ENCODE data around the gene GDF15.

GDF15 gene

DNA sequence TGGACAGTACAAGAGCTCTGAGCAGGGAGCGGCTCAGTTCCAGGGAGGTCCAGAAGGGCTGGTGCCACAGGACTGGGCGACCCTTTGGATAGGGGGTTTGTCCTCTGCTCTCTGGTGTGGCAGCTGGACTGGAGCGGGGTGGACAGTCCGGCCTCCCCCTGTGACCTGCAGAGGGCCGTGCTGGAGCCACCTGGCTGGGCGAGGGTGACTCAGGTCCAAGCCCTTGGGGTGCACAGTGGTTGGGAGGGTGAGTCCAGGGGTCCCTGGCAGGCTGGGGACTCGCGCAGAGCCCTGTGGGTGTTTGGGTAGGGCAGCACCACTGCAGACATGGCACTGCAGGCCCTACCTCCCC is 40.4 kb downstream of the GDF15 start:
- Histone ChIP-seq H3K36me3 (ENCODE audit: insufficient read depth, low read length) (peaks cover 15% of the 10 kb centered on the region), H4K20me1 (ENCODE audit: insufficient read depth, low read length) (peaks cover 86% of the 10 kb centered on the region), H3K27ac (ENCODE audit: low read length) (no peak overlapping the region), H3K9ac (ENCODE audit: low read depth, low read length) (no peak overlapping the region), H2AFZ (ENCODE audit: low read depth, low read length) (no peak overlapping the region), H3K4me3 (ENCODE audit: low read depth in 1 of 2, low read length in 2 of 2) (no peak overlapping the region), H3K4me1 (ENCODE audit: insufficient read depth, low read length) (peaks cover 39% of the 10 kb centered on the region), H3K27me3 (ENCODE audit: insufficient read depth, low read length, poor library complexity) (no peaks in the 10 kb centered on the region), H3K4me2 (ENCODE audit: insufficient read depth, low read length) (no peak overlapping the region), H3K9me3 (ENCODE audit: insufficient read depth, low read length, severe bottlenecking) (no peaks in the 10 kb centered on the region), H3K79me2 (ENCODE audit: insufficient read depth, low read length) (peaks cover 61% of the 10 kb centered on the region)
- TF ChIP-seq CTCF (IDR thresholded peaks at IDR 0.05; ENCODE audit: borderline replicate concordance, extremely low read depth, low read length, poor library complexity, severe bottlenecking): no peak
- DNase-seq (no peak), ATAC-seq (ENCODE audit: insufficient read depth, low read depth) (no peak)

- Histone ChIP-seq H3K27ac (ENCODE audit: low read length) (no peak overlapping the region), H3K36me3 (ENCODE audit: insufficient read depth, low read length) (peaks cover 21% of the 10 kb centered on the region), H3K79me2 (ENCODE audit: insufficient read depth, low read length) (peaks cover 53% of the 10 kb centered on the region), H2AFZ (ENCODE audit: low read depth, low read length) (no peak overlapping the region), H3K4me1 (ENCODE audit: insufficient read depth, low read length) (peaks cover 34% of the 10 kb centered on the region), H3K4me3 (ENCODE audit: low read depth in 1 of 2, low read length in 2 of 2) (no peak overlapping the region), H4K20me1 (ENCODE audit: insufficient read depth, low read length) (peaks cover 84% of the 10 kb centered on the region), H3K4me2 (ENCODE audit: insufficient read depth, low read length) (no peak overlapping the region), H3K9me3 (ENCODE audit: insufficient read depth, low read length, severe bottlenecking) (no peaks in the 10 kb centered on the region), H3K27me3 (ENCODE audit: insufficient read depth, low read length, poor library complexity) (no peaks in the 10 kb centered on the region), H3K9ac (ENCODE audit: low read depth, low read length) (no peak overlapping the region)
- ATAC-seq (ENCODE audit: insufficient read depth, low read depth) (no peak), DNase-seq (no peak)
- TF ChIP-seq CTCF (IDR thresholded peaks at IDR 0.05; ENCODE audit: borderline replicate concordance, extremely low read depth, low read length, poor library complexity, severe bottlenecking) (no peak), EZH2 (IDR thresholded peaks at IDR 0.05; ENCODE audit: borderline replicate concordance, low read depth, low read length, severe bottlenecking) (no peak)
Measured at GRCh38 chr19:18427080-18427742, 41.3 kb downstream of the GDF15 start.

GRCh38 chr19:18427743-18428113 is 41.8 kb downstream of the GDF15 start:
- TF ChIP-seq EZH2 (IDR thresholded peaks at IDR 0.05; ENCODE audit: borderline replicate concordance, low read depth, low read length, severe bottlenecking) (no peak), CTCF (IDR thresholded peaks at IDR 0.05; ENCODE audit: borderline replicate concordance, extremely low read depth, low read length, poor library complexity, severe bottlenecking) (no peak)
- ATAC-seq (ENCODE audit: insufficient read depth, low read depth) (no peak), DNase-seq (no peak)
- H3K27ac ChIP-seq (ENCODE audit: low read length): no peak overlapping the region
- peaks cover 48% of the 10 kb centered on the region for H3K79me2 ChIP-seq (ENCODE audit: insufficient read depth, low read length)
- no peaks in the 10 kb centered on the region for H3K9me3 ChIP-seq (ENCODE audit: insufficient read depth, low read length, severe bottlenecking)
- H3K4me3 ChIP-seq (ENCODE audit: low read depth in 1 of 2, low read length in 2 of 2): no peak overlapping the region
- no peak overlapping the region for H2AFZ ChIP-seq (ENCODE audit: low read depth, low read length)
- H3K4me1 ChIP-seq (ENCODE audit: insufficient read depth, low read length): peaks cover 29% of the 10 kb centered on the region
- H3K27me3 ChIP-seq (ENCODE audit: insufficient read depth, low read length, poor library complexity): no peaks in the 10 kb centered on the region
- H4K20me1 ChIP-seq (ENCODE audit: insufficient read depth, low read length): peaks cover 82% of the 10 kb centered on the region
- H3K4me2 ChIP-seq (ENCODE audit: insufficient read depth, low read length): no peak overlapping the region
- H3K9ac ChIP-seq (ENCODE audit: low read depth, low read length): no peak overlapping the region
- H3K36me3 ChIP-seq (ENCODE audit: insufficient read depth, low read length): peaks cover 24% of the 10 kb centered on the region
